Mammary epithelial cell (primary cell): ENCODE data around the gene IGLL1.

Source experiments
- EZH2 ChIP-seq: IDR thresholded peaks from 2 replicates; pipeline ENCODE4 v1.6.1; 2012; ENCODE audit warnings: low read length, inconsistent platforms, borderline replicate concordance
- TF ChIP-seq, protein P1 (sequence below), 2 donors: IDR thresholded peaks in 1 of 2; conservative IDR thresholded peaks in 1 of 2; 2 replicates each; pipeline ENCODE4 v1.5.1; 2011 to 2012; ENCODE audit warnings: inconsistent platforms in 2 of 2, low read length in 2 of 2, mild to moderate bottlenecking in 2 of 2, control low read depth in 1 of 2, low read depth in 1 of 2; ENCODE audit not compliant: insufficient read depth in 1 of 2; ENCODE audit errors: extremely low read depth in 1 of 2

DNA sequence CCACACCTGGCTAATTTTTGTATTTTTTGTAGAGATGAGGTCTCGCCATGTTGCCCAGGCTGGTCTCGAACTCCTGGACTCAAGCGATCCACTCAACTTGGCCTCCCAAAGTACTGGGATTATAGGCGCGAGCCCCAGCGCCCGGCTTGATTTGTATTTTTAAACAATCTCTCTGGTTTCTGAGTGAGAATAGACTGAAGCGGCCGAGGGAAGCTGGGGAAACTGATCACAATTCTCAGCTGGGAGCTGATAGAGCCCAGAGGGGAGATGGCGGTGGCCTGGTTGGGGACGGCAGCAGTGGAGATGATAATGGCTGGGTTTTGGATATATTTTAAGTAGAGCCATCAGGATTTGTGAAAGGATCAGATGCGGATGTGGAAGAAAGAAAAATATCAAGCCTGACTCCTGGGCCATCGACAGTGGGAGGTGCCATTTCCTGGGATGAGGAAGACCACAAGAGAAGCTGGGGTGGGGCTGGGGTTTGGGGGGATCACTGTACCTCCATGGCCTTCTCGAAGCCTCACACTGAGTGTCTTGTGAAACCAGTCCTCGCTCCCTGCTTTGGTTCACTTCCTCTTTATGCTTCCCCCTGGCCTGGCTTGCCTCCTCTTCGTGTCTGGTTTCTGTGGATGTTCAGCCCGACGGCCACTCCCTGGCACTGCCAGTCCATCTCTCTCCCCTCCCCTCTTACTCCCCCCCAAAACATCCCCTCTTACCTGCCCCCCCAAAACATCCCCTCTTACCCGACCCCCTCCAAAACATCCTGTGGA, 51.9 kb downstream of the IGLL1 start:
- TF ChIP-seq, protein P1, sequence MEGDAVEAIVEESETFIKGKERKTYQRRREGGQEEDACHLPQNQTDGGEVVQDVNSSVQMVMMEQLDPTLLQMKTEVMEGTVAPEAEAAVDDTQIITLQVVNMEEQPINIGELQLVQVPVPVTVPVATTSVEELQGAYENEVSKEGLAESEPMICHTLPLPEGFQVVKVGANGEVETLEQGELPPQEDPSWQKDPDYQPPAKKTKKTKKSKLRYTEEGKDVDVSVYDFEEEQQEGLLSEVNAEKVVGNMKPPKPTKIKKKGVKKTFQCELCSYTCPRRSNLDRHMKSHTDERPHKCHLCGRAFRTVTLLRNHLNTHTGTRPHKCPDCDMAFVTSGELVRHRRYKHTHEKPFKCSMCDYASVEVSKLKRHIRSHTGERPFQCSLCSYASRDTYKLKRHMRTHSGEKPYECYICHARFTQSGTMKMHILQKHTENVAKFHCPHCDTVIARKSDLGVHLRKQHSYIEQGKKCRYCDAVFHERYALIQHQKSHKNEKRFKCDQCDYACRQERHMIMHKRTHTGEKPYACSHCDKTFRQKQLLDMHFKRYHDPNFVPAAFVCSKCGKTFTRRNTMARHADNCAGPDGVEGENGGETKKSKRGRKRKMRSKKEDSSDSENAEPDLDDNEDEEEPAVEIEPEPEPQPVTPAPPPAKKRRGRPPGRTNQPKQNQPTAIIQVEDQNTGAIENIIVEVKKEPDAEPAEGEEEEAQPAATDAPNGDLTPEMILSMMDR (conservative IDR thresholded peaks at IDR 0.05 in 1 of 2, IDR thresholded peaks at IDR 0.05 in 1 of 2; ENCODE audit: extremely low read depth in 1 of 2, insufficient read depth in 1 of 2, low read depth in 1 of 2, low read length in 2 of 2) = no peak
- no peak for TF ChIP-seq EZH2
